ENCODE results near the gene FGD6. TPM values are rescaled to one million over a fixed set of nuclear protein-coding genes. Genes with fewer than 3 reads are reported as not detected.

FGD6 gene
- total RNA-seq, 2 experiments from 2014 or later = 5.6 to 7.8 TPM

DNA sequence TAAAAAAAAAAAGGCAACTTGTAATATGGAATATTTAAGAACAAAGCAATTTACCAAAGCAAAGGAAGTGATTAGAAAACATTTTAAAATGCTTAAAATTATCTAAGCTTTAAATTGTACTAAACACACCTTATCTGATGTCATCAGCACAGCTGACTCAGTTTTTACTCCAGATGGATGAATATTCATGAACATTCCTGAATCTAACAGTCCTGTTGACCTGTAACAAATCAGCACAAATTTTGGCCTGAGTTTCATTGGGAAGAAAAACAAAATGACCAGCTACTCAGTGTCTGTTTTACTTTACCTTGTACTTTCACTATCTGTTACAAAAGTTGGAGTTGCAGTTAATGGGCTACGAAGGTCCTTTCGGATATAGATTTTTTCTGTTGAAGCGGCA lies 159.8 kb downstream of the FGD6 start:
- ChIA-PET POLR2A (interaction anchor here (0.5 to 1.4 kb wide), 6 partner anchors 8 to 513 kb away, joined by 3 to 9 read pairs (median 4); no protein-coding TSS in a partner anchor), CTCF (ENCODE audit: unreplicated experiment) (no interaction called here)
- DNase-seq (ENCODE audit: low spot score) = no peak
- Histone ChIP-seq H3K9me3 (ENCODE audit: low read length) (no peaks in the 10 kb centered on the region), H3K4me1 (ENCODE audit: insufficient read depth, low read length, poor library complexity, severe bottlenecking) (no peaks in the 10 kb centered on the region), H2AFZ (ENCODE audit: low read length) (no peak overlapping the region), H3K9me2 (ENCODE audit: insufficient read depth, low read length) (no peaks in the 10 kb centered on the region), H3K4me2 (ENCODE audit: low read length) (no peak overlapping the region), H3K27ac (ENCODE audit: low read depth, low read length, poor library complexity, severe bottlenecking) (no peak overlapping the region), H3K79me2 (ENCODE audit: insufficient read depth, low read depth, low read length) (no peaks in the 10 kb centered on the region), H4K20me1 (ENCODE audit: insufficient read depth, low read length) (no peaks in the 10 kb centered on the region), H3K4me3 (ENCODE audit: low read depth, low read length, poor library complexity, severe bottlenecking) (no peak overlapping the region), H3K36me3 (ENCODE audit: insufficient read depth, low read length) (peaks cover 91% of the 10 kb centered on the region)
- BruUV-seq (replicated peaks) = no TSS peak
- TF ChIP-seq EZH2phosphoT487 (IDR thresholded peaks at IDR 0.05; ENCODE audit: borderline replicate concordance, low read depth, low read length) = no peak
- intact Hi-C loops (cut with micrococcal nuclease; ENCODE audit: unreplicated experiment) = no loop called here

DNA sequence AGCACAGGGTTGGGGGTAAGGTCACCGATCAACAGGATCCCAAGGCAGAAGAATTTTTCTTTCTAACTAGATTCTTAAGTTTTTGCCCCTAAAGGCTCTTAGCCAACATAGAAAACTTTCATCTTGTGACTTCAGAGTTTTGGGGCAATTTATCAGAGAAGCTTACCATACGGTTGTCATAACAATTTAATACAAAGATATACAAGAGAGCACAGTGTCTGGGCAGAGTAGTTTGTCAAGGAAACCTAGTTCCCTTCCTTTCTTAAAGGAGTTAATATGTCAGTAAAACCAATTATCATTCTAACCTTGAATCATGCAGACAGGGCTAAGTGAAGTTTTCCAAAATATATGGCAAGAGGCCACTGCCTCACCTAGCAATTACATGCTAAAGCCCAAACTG lies 162.2 kb downstream of the FGD6 start:
- CTCF ChIA-PET (ENCODE audit: unreplicated experiment) = no interaction called here
- H4K20me1 ChIP-seq (ENCODE audit: insufficient read depth, low read length) = no peaks in the 10 kb centered on the region
- no peaks in the 10 kb centered on the region for H3K9me2 ChIP-seq (ENCODE audit: insufficient read depth, low read length)
- intact Hi-C loops (cut with micrococcal nuclease; ENCODE audit: unreplicated experiment) = no loop called here
- no peaks in the 10 kb centered on the region for H3K79me2 ChIP-seq (ENCODE audit: insufficient read depth, low read depth, low read length)
- no peak for DNase-seq (ENCODE audit: low spot score)
- BruUV-seq (replicated peaks) = no TSS peak
- no peak overlapping the region for H2AFZ ChIP-seq (ENCODE audit: low read length)
- TF ChIP-seq, protein P1, sequence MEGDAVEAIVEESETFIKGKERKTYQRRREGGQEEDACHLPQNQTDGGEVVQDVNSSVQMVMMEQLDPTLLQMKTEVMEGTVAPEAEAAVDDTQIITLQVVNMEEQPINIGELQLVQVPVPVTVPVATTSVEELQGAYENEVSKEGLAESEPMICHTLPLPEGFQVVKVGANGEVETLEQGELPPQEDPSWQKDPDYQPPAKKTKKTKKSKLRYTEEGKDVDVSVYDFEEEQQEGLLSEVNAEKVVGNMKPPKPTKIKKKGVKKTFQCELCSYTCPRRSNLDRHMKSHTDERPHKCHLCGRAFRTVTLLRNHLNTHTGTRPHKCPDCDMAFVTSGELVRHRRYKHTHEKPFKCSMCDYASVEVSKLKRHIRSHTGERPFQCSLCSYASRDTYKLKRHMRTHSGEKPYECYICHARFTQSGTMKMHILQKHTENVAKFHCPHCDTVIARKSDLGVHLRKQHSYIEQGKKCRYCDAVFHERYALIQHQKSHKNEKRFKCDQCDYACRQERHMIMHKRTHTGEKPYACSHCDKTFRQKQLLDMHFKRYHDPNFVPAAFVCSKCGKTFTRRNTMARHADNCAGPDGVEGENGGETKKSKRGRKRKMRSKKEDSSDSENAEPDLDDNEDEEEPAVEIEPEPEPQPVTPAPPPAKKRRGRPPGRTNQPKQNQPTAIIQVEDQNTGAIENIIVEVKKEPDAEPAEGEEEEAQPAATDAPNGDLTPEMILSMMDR (conservative IDR thresholded peaks at IDR 0.05; ENCODE audit: low read length) = no peak
- no peak for TF ChIP-seq EZH2phosphoT487 (IDR thresholded peaks at IDR 0.05; ENCODE audit: borderline replicate concordance, low read depth, low read length)
- no peaks in the 10 kb centered on the region for H3K9me3 ChIP-seq (ENCODE audit: low read length)
- no peak overlapping the region for H3K4me3 ChIP-seq (ENCODE audit: low read depth, low read length, poor library complexity, severe bottlenecking)
- POLR2A ChIA-PET = interaction anchor here (0.6 kb wide), 1 partner anchor 433 kb away, joined by 3 read pairs; no protein-coding TSS in a partner anchor
- peaks cover 91% of the 10 kb centered on the region for H3K36me3 ChIP-seq (ENCODE audit: insufficient read depth, low read length)
- no peak overlapping the region for H3K4me2 ChIP-seq (ENCODE audit: low read length)
- no peak overlapping the region for H3K27ac ChIP-seq (ENCODE audit: low read depth, low read length, poor library complexity, severe bottlenecking)
- no peaks in the 10 kb centered on the region for H3K4me1 ChIP-seq (ENCODE audit: insufficient read depth, low read length, poor library complexity, severe bottlenecking)

DNA sequence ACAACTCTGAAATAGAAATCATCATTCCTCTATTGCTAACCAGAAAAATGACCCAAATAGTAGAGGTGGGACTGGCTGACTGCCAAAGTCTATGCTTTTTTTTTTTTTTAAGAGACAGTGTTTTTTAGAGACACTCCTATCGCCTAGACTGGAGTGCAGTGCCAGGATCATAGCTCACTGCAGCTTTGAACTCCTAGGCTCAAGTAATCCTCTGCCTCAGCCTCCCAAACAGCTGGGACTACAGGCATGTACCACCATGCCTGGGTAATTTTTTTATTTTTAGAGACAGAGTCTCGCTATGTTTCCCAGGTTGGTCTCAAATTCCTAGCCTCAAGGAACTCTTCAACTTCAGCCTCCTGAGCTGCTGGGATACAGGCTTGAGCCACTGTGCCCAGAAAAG lies 163.1 kb downstream of the FGD6 start:
- no peak overlapping the region for H3K4me3 ChIP-seq (ENCODE audit: low read depth, low read length, poor library complexity, severe bottlenecking)
- H3K36me3 ChIP-seq (ENCODE audit: insufficient read depth, low read length) = peaks cover 89% of the 10 kb centered on the region
- ChIA-PET POLR2A (interaction anchor here (0.7 kb wide), 1 partner anchor 12 kb away, joined by 3 read pairs; no protein-coding TSS in a partner anchor), CTCF (ENCODE audit: unreplicated experiment) (no interaction called here)
- H3K27ac ChIP-seq (ENCODE audit: low read depth, low read length, poor library complexity, severe bottlenecking) = no peak overlapping the region
- H2AFZ ChIP-seq (ENCODE audit: low read length) = no peak overlapping the region
- TF ChIP-seq EZH2phosphoT487 (IDR thresholded peaks at IDR 0.05; ENCODE audit: borderline replicate concordance, low read depth, low read length) = no peak
- TF ChIP-seq, protein P1 (conservative IDR thresholded peaks at IDR 0.05; ENCODE audit: low read length) = no peak
- no peaks in the 10 kb centered on the region for H3K79me2 ChIP-seq (ENCODE audit: insufficient read depth, low read depth, low read length)
- H3K9me3 ChIP-seq (ENCODE audit: low read length) = no peaks in the 10 kb centered on the region
- no peak for DNase-seq (ENCODE audit: low spot score)
- no peaks in the 10 kb centered on the region for H3K4me1 ChIP-seq (ENCODE audit: insufficient read depth, low read length, poor library complexity, severe bottlenecking)
- H3K9me2 ChIP-seq (ENCODE audit: insufficient read depth, low read length) = no peaks in the 10 kb centered on the region
- no peaks in the 10 kb centered on the region for H4K20me1 ChIP-seq (ENCODE audit: insufficient read depth, low read length)
- H3K4me2 ChIP-seq (ENCODE audit: low read length) = no peak overlapping the region
- no TSS peak for BruUV-seq (replicated peaks)
- intact Hi-C loops (cut with micrococcal nuclease; ENCODE audit: unreplicated experiment) = no loop called here
